H1 (cell line): ENCODE measurements around the gene RBFOX1. TPM values are rescaled to one million over a fixed set of nuclear protein-coding genes. Genes with fewer than 3 reads are reported as not detected.

ENCODE experiments used
- CTCF ChIA-PET: fragments of 300-600 bp; sonication (Branson Sonifier 250); formaldehyde crosslinking; loops from one replicate; lab custom pipeline; 2021; ENCODE audit not compliant: partially characterized antibody; lab: Charles Lee
- POLR2A ChIA-PET: fragments of 300-600 bp; sonication (Branson Sonifier 250); formaldehyde crosslinking; loops from one replicate; lab custom pipeline; 2021; ENCODE audit warnings: inconsistent platforms; ENCODE audit not compliant: partially characterized antibody; lab: Charles Lee
- DNase-seq, 2 experiments: peaks; one replicate each; pipeline versions ENCODE4 v3.0.0 to v3.0.0-alpha.2; 2010 to 2022; ENCODE audit warnings: low spot score in 2 of 2, low read depth in 1 of 2, mixed read lengths in 1 of 2
- FAIRE-seq: peaks from 2 replicates; lab custom pipeline; 2011; peaks lifted over from hg19 to GRCh38; lab: Jason Lieb, UNC
- H2AFZ ChIP-seq: 2 replicates; pipeline ENCODE4 v1.8.1; 2012; ENCODE audit warnings: low read length, inconsistent platforms
- H2AK5ac ChIP-seq: 2 replicates; pipeline ENCODE4 v1.6.1; 2013; ENCODE audit warnings: low read depth, low read length
- H2BK120ac ChIP-seq: replicated peaks from 2 replicates; pipeline ENCODE3; 2013; ENCODE audit warnings: low read depth, low read length, inconsistent platforms
- H2BK12ac ChIP-seq: 2 replicates; pipeline ENCODE4 v1.6.1; 2013; ENCODE audit warnings: low read depth, low read length
- H2BK15ac ChIP-seq: 2 replicates; pipeline ENCODE4 v1.6.1; 2013; ENCODE audit warnings: low read length
- H2BK20ac ChIP-seq: 2 replicates; pipeline ENCODE4 v1.6.1; 2013; ENCODE audit warnings: low read length
- H2BK5ac ChIP-seq: 2 replicates; pipeline ENCODE4 v1.6.1; 2013; ENCODE audit warnings: low read depth, low read length
- H3K14ac ChIP-seq: 2 replicates; pipeline ENCODE4 v1.6.1; 2013; ENCODE audit warnings: inconsistent platforms; ENCODE audit not compliant: insufficient read length
- H3K18ac ChIP-seq: 2 replicates; pipeline ENCODE4 v1.6.1; 2013; ENCODE audit warnings: low read length; ENCODE audit errors: extremely low read depth
- H3K23ac ChIP-seq: 2 replicates; pipeline ENCODE4 v1.6.1; 2013; ENCODE audit warnings: inconsistent platforms; ENCODE audit not compliant: insufficient read length
- H3K23me2 ChIP-seq: 2 replicates; pipeline ENCODE4 v1.6.1; 2013; ENCODE audit warnings: low read depth, low read length
- H3K27ac ChIP-seq: 2 replicates; pipeline ENCODE4 v1.6.1; 2011; ENCODE audit warnings: low read depth, low read length, inconsistent platforms
- H3K27me3 ChIP-seq, 4 experiments: replicated peaks in 1 of 4; 1 replicate in 1 of 4; 2 replicates in 3 of 4; pipeline versions ENCODE4 v1.6.1 to v1.8.1; 2011 to 2013; ENCODE audit warnings: low read length in 3 of 4, mild to moderate bottlenecking in 3 of 4, inconsistent platforms in 2 of 4, mixed read lengths in 2 of 4, moderate library complexity in 1 of 4; ENCODE audit not compliant: control insufficient read depth in 3 of 4, insufficient read depth in 3 of 4; ENCODE audit errors: extremely low read depth in 1 of 4
- H3K36me3 ChIP-seq, 4 experiments: 2 replicates each; pipeline versions ENCODE4 v1.6.1 to v1.8.1; 2011 to 2013; ENCODE audit warnings: mild to moderate bottlenecking in 4 of 4, low read length in 3 of 4, moderate library complexity in 2 of 4, control low read depth in 1 of 4, inconsistent platforms in 1 of 4; ENCODE audit not compliant: insufficient read depth in 4 of 4, control insufficient read depth in 2 of 4
- H3K4ac ChIP-seq: replicated peaks from 2 replicates; pipeline ENCODE3; 2013; ENCODE audit warnings: low read length, low read depth, mixed read lengths, inconsistent platforms; ENCODE audit not compliant: insufficient read length
- H3K4me1 ChIP-seq, 4 experiments: replicated peaks in 1 of 4; 1 replicate in 1 of 4; 2 replicates in 3 of 4; pipeline versions ENCODE4 v1.6.1 to v1.8.1; 2011 to 2013; ENCODE audit warnings: low read length in 3 of 4, inconsistent platforms in 2 of 4, mixed read lengths in 1 of 4; ENCODE audit not compliant: insufficient read depth in 4 of 4, control insufficient read depth in 3 of 4
- H3K4me2 ChIP-seq, 2 experiments: 2 replicates each; pipeline versions ENCODE4 v1.6.1 to v1.8.1; 2011 to 2013; ENCODE audit warnings: low read depth in 2 of 2, low read length in 2 of 2, control low read depth in 1 of 2, inconsistent platforms in 1 of 2, mild to moderate bottlenecking in 1 of 2; ENCODE audit not compliant: insufficient read depth in 1 of 2
- H3K4me3 ChIP-seq, 4 experiments: fragments of 200-600, 300-600 bp in 1 of 4; sonication (generic), shearing (Covaris generic), sonication (Bioruptor Twin) in 1 of 4; 2 replicates each; pipeline versions ENCODE4 v1.5.1 to v1.8.1; 2011 to 2016; ENCODE audit warnings: low read length in 4 of 4, low read depth in 3 of 4, control low read depth in 2 of 4, inconsistent platforms in 2 of 4, mild to moderate bottlenecking in 2 of 4, mixed read lengths in 1 of 4, moderate library complexity in 1 of 4; ENCODE audit not compliant: insufficient read depth in 2 of 4; ENCODE audit errors: extremely low read depth in 1 of 4
- H3K56ac ChIP-seq: replicated peaks from 2 replicates; pipeline ENCODE3; 2013; ENCODE audit warnings: low read depth, mild to moderate bottlenecking, mixed read lengths, low read length, inconsistent platforms; ENCODE audit not compliant: insufficient read length
- H3K79me1 ChIP-seq: 2 replicates; pipeline ENCODE4 v1.6.1; 2013; ENCODE audit warnings: low read depth, low read length, control low read depth
- H3K79me2 ChIP-seq, 2 experiments: 2 replicates each; pipeline versions ENCODE4 v1.6.1 to v1.8.1; 2012 to 2013; ENCODE audit warnings: low read length in 2 of 2, mild to moderate bottlenecking in 2 of 2, inconsistent platforms in 1 of 2; ENCODE audit not compliant: insufficient read depth in 2 of 2, control insufficient read depth in 1 of 2
- H3K9ac ChIP-seq, 4 experiments: replicated peaks in 1 of 4; 1 replicate in 1 of 4; 2 replicates in 3 of 4; pipeline versions ENCODE4 v1.6.1 to v1.8.1; 2011 to 2013; ENCODE audit warnings: low read depth in 3 of 4, low read length in 3 of 4, control low read depth in 2 of 4, mild to moderate bottlenecking in 2 of 4, moderate library complexity in 2 of 4, inconsistent platforms in 1 of 4; ENCODE audit errors: extremely low read depth in 1 of 4
- H3K9me3 ChIP-seq, 2 experiments: 2 replicates each; pipeline versions ENCODE4 v1.6.1 to v1.8.1; 2012 to 2013; ENCODE audit warnings: mild to moderate bottlenecking in 2 of 2, moderate library complexity in 2 of 2, control low read depth in 1 of 2, inconsistent platforms in 1 of 2, low read depth in 1 of 2, low read length in 1 of 2, mixed read lengths in 1 of 2; ENCODE audit not compliant: insufficient read depth in 2 of 2
- H4K20me1 ChIP-seq, 2 experiments: replicated peaks in 1 of 2; 2 replicates each; pipeline versions ENCODE3 to v1.8.1; 2011 to 2013; ENCODE audit warnings: inconsistent platforms in 2 of 2, low read length in 2 of 2, mild to moderate bottlenecking in 1 of 2; ENCODE audit not compliant: insufficient read depth in 2 of 2, control insufficient read depth in 1 of 2
- H4K5ac ChIP-seq: 2 replicates; pipeline ENCODE4 v1.6.1; 2013; ENCODE audit warnings: low read length, low read depth, mixed read lengths, inconsistent platforms; ENCODE audit not compliant: insufficient read length
- H4K8ac ChIP-seq: 2 replicates; pipeline ENCODE4 v1.8.0; 2013; ENCODE audit warnings: mild to moderate bottlenecking, moderate library complexity, low read length, inconsistent platforms; ENCODE audit not compliant: insufficient read depth; ENCODE audit errors: extremely low read depth
- H4K91ac ChIP-seq: replicated peaks from 2 replicates; pipeline ENCODE3; 2013; ENCODE audit warnings: low read length, mixed read lengths, inconsistent platforms; ENCODE audit not compliant: insufficient read length
- CBX5 ChIP-seq: fragments of 300-800, 300-1000 bp; sonication (generic); IDR thresholded peaks from 2 replicates; pipeline ENCODE4 v1.7.1; 2016; ENCODE audit warnings: antibody characterized with exemption, low read length, low read depth
- CBX8 ChIP-seq: fragments of 300-800, 300-1000 bp; sonication (generic); IDR thresholded peaks from 2 replicates; pipeline ENCODE4 v1.7.1; 2016; ENCODE audit warnings: low read depth, low read length, borderline replicate concordance
- JUND ChIP-seq: IDR thresholded peaks from 2 replicates; pipeline ENCODE4 v1.6.1; 2011; ENCODE audit warnings: mild to moderate bottlenecking, improper control_type of control experiment, low read length
- POU5F1 ChIP-seq: IDR thresholded peaks from 2 replicates; pipeline ENCODE4 v1.6.1; 2011; ENCODE audit warnings: low read depth, mild to moderate bottlenecking, low read length, moderate library complexity
- RXRA ChIP-seq: IDR thresholded peaks from 2 replicates; pipeline ENCODE4 v1.6.1; 2011; ENCODE audit warnings: low read depth, mild to moderate bottlenecking, low read length, moderate library complexity; ENCODE audit not compliant: insufficient read depth
- SIN3A ChIP-seq, 2 experiments: IDR thresholded peaks in 1 of 2; conservative IDR thresholded peaks in 1 of 2; 2 replicates each; pipeline ENCODE4 v1.6.1; 2011 to 2012; ENCODE audit warnings: low read length in 2 of 2, improper control_type of control experiment in 1 of 2, low read depth in 1 of 2, mild to moderate bottlenecking in 1 of 2
- SP2 ChIP-seq: IDR thresholded peaks from 2 replicates; pipeline ENCODE4 v1.6.1; 2012; ENCODE audit warnings: mild to moderate bottlenecking, low read length, inconsistent platforms
- TAF1 ChIP-seq: IDR thresholded peaks from 2 replicates; pipeline ENCODE4 v1.6.1; 2011; ENCODE audit warnings: mild to moderate bottlenecking, low read depth, low read length
- WGBS, 2 experiments: shearing (Covaris generic) in 1 of 2; methylation state at CpG; one replicate each; pipeline versions ENCODE4 v1.1.6 to v1.1.7; 2013 to 2015; ENCODE audit warnings: low lambda C conversion rate in 2 of 2, mixed read lengths in 2 of 2, inconsistent platforms in 1 of 2, low coverage in 1 of 2, missing lambda C conversion rate in 1 of 2; ENCODE audit not compliant: insufficient replicate concordance in 2 of 2, insufficient coverage in 1 of 2, insufficient read length in 1 of 2; ENCODE audit errors: extremely low coverage in 1 of 2, missing lambda C conversion rate in 1 of 2; 5-methylcytosine and 5-hydroxymethylcytosine counted together
- polyA plus RNA-seq, 7 experiments: library from polyadenylated mRNA; depleted of rRNA in 3 of 7; stranded (reverse) in 5 of 7; unstranded in 2 of 7; fragments of >200 nt in 5 of 7; fragments of 200-250 nt in 2 of 7; gene quantifications; 1 replicate in 5 of 7; 2 replicates in 1 of 7; 4 replicates in 1 of 7; pipeline versions ENCODE4 v1.2.1 to v1.2.3, GENCODE V29; 2011 to 2013; ENCODE audit warnings: missing spikeins in 2 of 7, mixed read lengths in 2 of 7
- total RNA-seq: library from RNA; stranded (reverse); fragmentation: NEBNext Ultra II Directional; extraction: Animal tissue kit (Norgen Biotek cat#: 25700); gene quantifications from 2 replicates; pipeline ENCODE4 v1.2.1, GENCODE V29; 2021

The RBFOX1 gene
- total and polyA plus RNA-seq, 2 of the 8 experiments (the other 6 are each of a cell fraction or from before 2014, with no cell fraction given): 1.7 to 2.8 TPM

GRCh38 chr16:7422036-7422888 is 89.6 kb downstream of the RBFOX1 start:
- no peak for FAIRE-seq
- no peak overlapping the region for H3K4me2 ChIP-seq
- no peak overlapping the region for H4K8ac ChIP-seq
- H2AK5ac ChIP-seq: no peak overlapping the region
- no peaks in the 10 kb centered on the region for H3K27me3 ChIP-seq
- 0 out of 2 replicates have a peak, but pooled peaks cover 2% of the 10 kb centered on the region for H3K23me2 ChIP-seq
- no peak overlapping the region for H2BK5ac ChIP-seq
- H3K18ac ChIP-seq: no peak overlapping the region
- H2BK15ac ChIP-seq: no peak overlapping the region
- H3K79me2 ChIP-seq: no peaks in the 10 kb centered on the region
- no peak overlapping the region for H2BK20ac ChIP-seq
- WGBS, 2 experiments: 91% methylated on average over 21 of the region's 21 CpGs; no CpG with 5 or more reads in 1 of the 2 experiments
- H3K56ac ChIP-seq: no peak overlapping the region
- no peak overlapping the region for H3K4me3 ChIP-seq
- no peak for DNase-seq
- no peak overlapping the region for H2BK12ac ChIP-seq
- ChIA-PET POLR2A (no interaction called here), CTCF (no interaction called here)
- no peak overlapping the region for H4K5ac ChIP-seq
- no peaks in the 10 kb centered on the region for H3K79me1 ChIP-seq
- H3K36me3 ChIP-seq: no peaks in the 10 kb centered on the region
- H4K91ac ChIP-seq: no peak overlapping the region
- no peak overlapping the region for H3K4ac ChIP-seq
- TF ChIP-seq CBX5 (no peak), JUND (no peak), CBX8 (no peak), SP2 (no peak), TAF1 (no peak), POU5F1 (no peak), SIN3A (conservative IDR thresholded peaks at IDR 0.05 in 1 of 2, IDR thresholded peaks at IDR 0.05 in 1 of 2; ENCODE audit: low read depth in 1 of 2, low read length in 2 of 2) (no peak), RXRA (no peak)
- H2BK120ac ChIP-seq: no peak overlapping the region
- H2AFZ ChIP-seq: no peak overlapping the region
- H3K9me3 ChIP-seq: no peaks in the 10 kb centered on the region
- H3K4me1 ChIP-seq: peaks cover 0 to 4% (median 1%) of the 10 kb centered on the region in 4 experiments; a peak in 1 of 7 replicates
- H3K9ac ChIP-seq: no peak overlapping the region
- H3K27ac ChIP-seq: no peak overlapping the region
- H4K20me1 ChIP-seq: no peaks in the 10 kb centered on the region
- no peak overlapping the region for H3K14ac ChIP-seq
- no peak overlapping the region for H3K23ac ChIP-seq
